ENCODE data around the gene PRKCB.

Gene PRKCB

DNA sequence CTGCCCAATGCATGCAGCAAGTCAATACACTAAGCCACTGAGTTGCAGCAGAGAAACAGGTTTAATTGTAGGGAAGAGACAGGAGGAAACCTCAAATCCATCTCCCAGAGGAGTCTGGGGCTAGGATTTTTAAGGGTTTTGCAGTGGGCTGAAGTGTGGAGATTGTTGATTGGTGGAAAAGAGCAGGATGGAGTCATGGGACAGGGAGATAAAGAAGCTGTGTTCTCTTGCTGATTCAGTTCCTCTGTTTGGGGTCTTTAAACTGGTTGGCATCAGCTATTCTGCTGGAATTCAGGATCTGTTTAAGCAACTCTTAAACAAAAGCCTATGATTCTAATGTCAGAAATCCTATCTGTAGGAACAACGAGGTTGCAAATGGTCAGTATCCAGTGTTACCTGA is 239.5 kb downstream of the PRKCB start:
- Histone ChIP-seq H3K4me3 (replicated peaks; ENCODE audit: insufficient read depth, low read length) (no peak overlapping the region), H3K27me3 (ENCODE audit: insufficient read depth, poor library complexity, severe bottlenecking) (no peaks in the 10 kb centered on the region), H3K27ac (replicated peaks) (no peak overlapping the region)
- TF ChIP-seq, protein P1, sequence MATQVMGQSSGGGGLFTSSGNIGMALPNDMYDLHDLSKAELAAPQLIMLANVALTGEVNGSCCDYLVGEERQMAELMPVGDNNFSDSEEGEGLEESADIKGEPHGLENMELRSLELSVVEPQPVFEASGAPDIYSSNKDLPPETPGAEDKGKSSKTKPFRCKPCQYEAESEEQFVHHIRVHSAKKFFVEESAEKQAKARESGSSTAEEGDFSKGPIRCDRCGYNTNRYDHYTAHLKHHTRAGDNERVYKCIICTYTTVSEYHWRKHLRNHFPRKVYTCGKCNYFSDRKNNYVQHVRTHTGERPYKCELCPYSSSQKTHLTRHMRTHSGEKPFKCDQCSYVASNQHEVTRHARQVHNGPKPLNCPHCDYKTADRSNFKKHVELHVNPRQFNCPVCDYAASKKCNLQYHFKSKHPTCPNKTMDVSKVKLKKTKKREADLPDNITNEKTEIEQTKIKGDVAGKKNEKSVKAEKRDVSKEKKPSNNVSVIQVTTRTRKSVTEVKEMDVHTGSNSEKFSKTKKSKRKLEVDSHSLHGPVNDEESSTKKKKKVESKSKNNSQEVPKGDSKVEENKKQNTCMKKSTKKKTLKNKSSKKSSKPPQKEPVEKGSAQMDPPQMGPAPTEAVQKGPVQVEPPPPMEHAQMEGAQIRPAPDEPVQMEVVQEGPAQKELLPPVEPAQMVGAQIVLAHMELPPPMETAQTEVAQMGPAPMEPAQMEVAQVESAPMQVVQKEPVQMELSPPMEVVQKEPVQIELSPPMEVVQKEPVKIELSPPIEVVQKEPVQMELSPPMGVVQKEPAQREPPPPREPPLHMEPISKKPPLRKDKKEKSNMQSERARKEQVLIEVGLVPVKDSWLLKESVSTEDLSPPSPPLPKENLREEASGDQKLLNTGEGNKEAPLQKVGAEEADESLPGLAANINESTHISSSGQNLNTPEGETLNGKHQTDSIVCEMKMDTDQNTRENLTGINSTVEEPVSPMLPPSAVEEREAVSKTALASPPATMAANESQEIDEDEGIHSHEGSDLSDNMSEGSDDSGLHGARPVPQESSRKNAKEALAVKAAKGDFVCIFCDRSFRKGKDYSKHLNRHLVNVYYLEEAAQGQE (IDR thresholded peaks at IDR 0.05; ENCODE audit: insufficient replicate concordance, low read depth) = no peak
- TF ChIP-seq POLR2AphosphoS5 (IDR thresholded peaks at IDR 0.05; ENCODE audit: low read depth) (no peak), GABPA (IDR thresholded peaks at IDR 0.05; ENCODE audit: low read depth) (no peak), SPI1 (IDR thresholded peaks at IDR 0.05; ENCODE audit: borderline replicate concordance, low read depth) (no peak)
- TF ChIP-seq, protein P2, sequence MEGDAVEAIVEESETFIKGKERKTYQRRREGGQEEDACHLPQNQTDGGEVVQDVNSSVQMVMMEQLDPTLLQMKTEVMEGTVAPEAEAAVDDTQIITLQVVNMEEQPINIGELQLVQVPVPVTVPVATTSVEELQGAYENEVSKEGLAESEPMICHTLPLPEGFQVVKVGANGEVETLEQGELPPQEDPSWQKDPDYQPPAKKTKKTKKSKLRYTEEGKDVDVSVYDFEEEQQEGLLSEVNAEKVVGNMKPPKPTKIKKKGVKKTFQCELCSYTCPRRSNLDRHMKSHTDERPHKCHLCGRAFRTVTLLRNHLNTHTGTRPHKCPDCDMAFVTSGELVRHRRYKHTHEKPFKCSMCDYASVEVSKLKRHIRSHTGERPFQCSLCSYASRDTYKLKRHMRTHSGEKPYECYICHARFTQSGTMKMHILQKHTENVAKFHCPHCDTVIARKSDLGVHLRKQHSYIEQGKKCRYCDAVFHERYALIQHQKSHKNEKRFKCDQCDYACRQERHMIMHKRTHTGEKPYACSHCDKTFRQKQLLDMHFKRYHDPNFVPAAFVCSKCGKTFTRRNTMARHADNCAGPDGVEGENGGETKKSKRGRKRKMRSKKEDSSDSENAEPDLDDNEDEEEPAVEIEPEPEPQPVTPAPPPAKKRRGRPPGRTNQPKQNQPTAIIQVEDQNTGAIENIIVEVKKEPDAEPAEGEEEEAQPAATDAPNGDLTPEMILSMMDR (IDR thresholded peaks at IDR 0.05; ENCODE audit: insufficient read depth, low read length) = no peak
- DNase-seq (ENCODE audit: low read depth in 1 of 2, low spot score in 1 of 2) = no peak

DNA sequence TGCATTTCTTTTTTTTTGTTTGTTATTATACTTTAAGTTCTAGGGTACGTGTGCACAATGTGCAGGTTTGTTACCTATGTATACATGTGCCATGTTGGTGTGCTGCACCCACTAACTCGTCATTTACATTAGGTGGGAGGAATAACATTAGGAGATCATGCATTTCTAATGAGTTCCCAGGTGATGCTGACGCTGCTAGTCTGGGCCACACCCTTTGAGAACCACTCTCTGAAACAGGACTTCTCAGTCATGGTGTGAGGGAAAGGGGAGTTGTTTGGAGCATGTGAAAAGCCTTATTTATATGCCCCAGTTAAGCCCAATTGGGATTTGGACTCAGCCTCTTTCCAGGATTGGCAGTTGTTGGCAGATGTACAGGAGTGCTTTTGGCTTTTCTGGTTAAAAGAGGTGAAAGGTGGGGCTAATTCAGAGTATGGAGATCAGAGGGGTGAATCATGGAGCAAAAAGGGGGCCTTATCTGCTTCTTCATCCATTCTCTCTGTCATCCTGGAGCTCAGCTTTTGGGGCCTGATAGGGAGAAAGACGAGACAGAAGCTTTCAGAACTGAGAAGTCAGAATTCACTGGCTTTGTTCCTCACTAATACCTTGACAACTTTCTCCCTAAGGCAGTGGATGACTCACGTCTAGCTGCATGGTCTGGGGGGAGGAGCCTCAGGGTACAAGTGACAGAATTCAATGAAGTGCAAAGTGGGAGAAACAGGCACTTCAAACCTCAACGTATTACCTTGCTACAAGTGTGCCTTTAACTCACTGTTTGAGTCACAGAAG is 240.3 kb downstream of the PRKCB start:
- no peak for DNase-seq (ENCODE audit: low read depth in 1 of 2, low spot score in 1 of 2)
- Histone ChIP-seq H3K27ac (replicated peaks) (no peak overlapping the region), H3K27me3 (ENCODE audit: insufficient read depth, poor library complexity, severe bottlenecking) (no peaks in the 10 kb centered on the region), H3K4me3 (replicated peaks; ENCODE audit: insufficient read depth, low read length) (no peak overlapping the region)
- TF ChIP-seq, protein P2 (IDR thresholded peaks at IDR 0.05; ENCODE audit: insufficient read depth, low read length) = no peak
- no peak for TF ChIP-seq GABPA (IDR thresholded peaks at IDR 0.05; ENCODE audit: low read depth)
- no peak for TF ChIP-seq SPI1 (IDR thresholded peaks at IDR 0.05; ENCODE audit: borderline replicate concordance, low read depth)
- TF ChIP-seq, protein P1 (IDR thresholded peaks at IDR 0.05; ENCODE audit: insufficient replicate concordance, low read depth) = no peak
- no peak for TF ChIP-seq POLR2AphosphoS5 (IDR thresholded peaks at IDR 0.05; ENCODE audit: low read depth)

DNA sequence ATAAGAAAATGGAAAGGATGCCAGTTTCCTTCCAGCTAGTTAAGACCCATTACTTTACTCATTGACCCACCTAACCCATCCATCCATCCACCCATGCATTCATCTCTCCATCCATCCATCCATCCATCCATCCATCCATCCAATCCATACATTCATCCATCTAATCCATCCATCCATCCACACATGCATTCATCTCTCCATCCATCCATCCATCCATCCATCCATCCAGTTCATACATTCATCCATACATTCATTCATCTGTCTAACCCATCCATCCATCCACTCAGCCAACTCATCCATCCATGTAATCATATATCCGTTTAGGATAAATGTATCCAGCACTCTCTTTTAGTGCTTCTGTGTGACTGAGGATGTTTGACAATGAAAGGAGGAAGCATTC is 241.5 kb downstream of the PRKCB start:
- TF ChIP-seq, protein P1 (IDR thresholded peaks at IDR 0.05; ENCODE audit: insufficient replicate concordance, low read depth) = no peak
- TF ChIP-seq SPI1 (IDR thresholded peaks at IDR 0.05; ENCODE audit: borderline replicate concordance, low read depth) (no peak), POLR2AphosphoS5 (IDR thresholded peaks at IDR 0.05; ENCODE audit: low read depth) (no peak), GABPA (IDR thresholded peaks at IDR 0.05; ENCODE audit: low read depth) (no peak)
- TF ChIP-seq, protein P2 (IDR thresholded peaks at IDR 0.05; ENCODE audit: insufficient read depth, low read length) = no peak
- DNase-seq (ENCODE audit: low read depth in 1 of 2, low spot score in 1 of 2) = no peak
- Histone ChIP-seq H3K27me3 (ENCODE audit: insufficient read depth, poor library complexity, severe bottlenecking) (no peaks in the 10 kb centered on the region), H3K27ac (replicated peaks) (no peak overlapping the region), H3K4me3 (replicated peaks; ENCODE audit: insufficient read depth, low read length) (no peak overlapping the region)

Measured in HL-60 (cell line).